NCI-H82 treated with DMSO at 0.1 percent for 48 hours (cell line): ENCODE data around the gene SLC5A8.
"Not testable (repeated sequence)": the region's sequence is repeated elsewhere in the genome, so short reads cannot be mapped to it uniquely, and the experiment has no call there.

Experiments
- DNase-seq: peaks from one replicate; lab custom pipeline; 2025; ENCODE audit not compliant: unreplicated experiment; lab: John Stamatoyannopoulos, UW

The SLC5A8 gene

GRCh38 chr12:101173197-101173749 is 36.8 kb downstream of the SLC5A8 start:
- no peak for DNase-seq

GRCh38 chr12:101172316-101172715 is 37.7 kb downstream of the SLC5A8 start:
- DNase-seq = no peak

GRCh38 chr12:101168001-101168400 is 42.0 kb downstream of the SLC5A8 start:
- no peak for DNase-seq

GRCh38 chr12:101166866-101167265 is 43.2 kb downstream of the SLC5A8 start:
- no peak for DNase-seq

GRCh38 chr12:101165319-101165718 is 44.7 kb downstream of the SLC5A8 start:
- DNase-seq = no peak

- not testable (repeated sequence) for DNase-seq
Observed at GRCh38 chr12:101145777-101146431, 64.1 kb downstream of the SLC5A8 start.

GRCh38 chr12:101127521-101128219 is 82.4 kb downstream of the SLC5A8 start:
- DNase-seq = no peak

- no peak for DNase-seq
Observed at GRCh38 chr12:101117842-101118241, 92.2 kb downstream of the SLC5A8 start.

GRCh38 chr12:101116911-101117310 is 93.1 kb downstream of the SLC5A8 start:
- DNase-seq = no peak

- DNase-seq = no peak
Observed at GRCh38 chr12:101115326-101115725, 94.7 kb downstream of the SLC5A8 start.

- no peak for DNase-seq
Observed at GRCh38 chr12:101111441-101111840, 98.6 kb downstream of the SLC5A8 start.

- no peak for DNase-seq
Observed at GRCh38 chr12:101110866-101111265, 99.2 kb downstream of the SLC5A8 start.

- DNase-seq = no peak
Observed at GRCh38 chr12:101108130-101108529, 101.9 kb downstream of the SLC5A8 start.

- no peak for DNase-seq
Observed at GRCh38 chr12:101107032-101107763, 102.8 kb downstream of the SLC5A8 start.
